ENCODE measurements around the gene COA1. TPM values are rescaled to one million over a fixed set of nuclear protein-coding genes. Genes with fewer than 3 reads are reported as not detected.
A peak's percentile ranks its signal among the peaks of the same experiment; 100 is the strongest.

Gene COA1
- polyA plus RNA-seq, 2 of the 4 experiments (the other 2 are of a cell fraction): 57.5 to 91.4 TPM

DNA sequence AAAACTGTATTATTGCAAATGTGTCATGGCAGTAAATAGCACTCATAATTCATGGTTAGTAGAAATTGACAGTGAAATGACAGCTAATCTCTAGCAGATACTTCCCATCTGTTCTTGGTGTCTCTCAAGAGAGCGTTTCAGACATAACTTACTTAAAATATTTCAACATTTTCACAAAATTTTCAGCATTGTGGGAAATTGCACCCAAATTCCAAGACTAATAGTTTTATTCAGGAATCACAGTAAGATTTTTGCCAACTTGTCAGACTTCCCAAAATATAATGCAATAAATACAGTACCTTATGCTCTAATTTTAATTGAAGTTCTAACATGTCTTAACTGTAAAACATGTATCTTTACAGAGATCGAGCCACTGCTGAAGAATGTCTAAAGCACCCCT is 105.2 kb downstream of the COA1 start:
- peaks cover 11% of the 10 kb centered on the region for H3K4me1 ChIP-seq
- WGBS (ENCODE audit: missing lambda C conversion rate): 88% methylated on average over 2 of the region's 2 CpGs
- ChIA-PET CTCF (no interaction called here), POLR2A (no interaction called here)
- H3K4me2 ChIP-seq: no peak overlapping the region
- DNase-seq (ENCODE audit: low read depth in 1 of 2, low spot score in 1 of 2): no peak
- H3K4me3 ChIP-seq: no peak overlapping the region
- no peaks in the 10 kb centered on the region for H3K9me3 ChIP-seq
- H3K27ac ChIP-seq: no peak overlapping the region
- FAIRE-seq: no peak
- ATAC-seq: no peak
- TF ChIP-seq HOXA7 (CRISPR knock-in tag; IDR thresholded peaks at IDR 0.05) (0 out of 2 replicates have a peak, but pooled peaks have one; percentile 31), POLR2A (IDR thresholded peaks at IDR 0.05; ENCODE audit: low read length) (no peak)

DNA sequence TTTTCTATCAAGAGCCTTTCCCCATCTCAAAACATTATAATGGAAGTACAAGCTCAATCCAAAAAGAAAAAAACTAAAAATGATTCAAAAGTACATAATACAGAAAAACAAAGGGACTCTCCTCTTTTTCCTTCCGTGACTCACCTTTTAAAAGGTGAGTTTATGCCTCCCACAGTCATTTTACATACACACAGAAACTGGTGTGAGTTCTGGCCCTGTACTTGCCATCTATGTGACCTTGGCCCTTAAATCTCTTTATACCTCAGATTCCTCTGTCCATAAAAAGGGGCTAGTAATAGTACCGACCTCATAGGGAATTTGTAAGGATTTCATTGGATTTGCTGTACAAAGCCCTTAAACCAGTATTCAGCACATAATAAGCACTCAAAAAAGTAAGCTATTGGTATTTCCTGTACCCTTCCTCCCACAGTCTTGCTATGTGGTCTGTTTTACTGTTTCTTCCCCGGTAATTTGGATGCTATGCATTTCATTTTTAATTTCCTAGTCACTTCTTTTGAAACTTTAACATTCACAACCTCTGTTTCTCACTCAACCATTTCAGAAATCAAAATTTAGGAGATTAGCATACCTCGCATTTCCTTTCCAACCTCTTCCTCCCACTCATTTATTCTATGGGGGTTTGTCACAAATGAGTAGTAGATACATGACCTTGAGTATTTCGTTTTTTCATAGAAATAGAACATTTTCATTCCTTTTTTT is 107.4 kb downstream of the COA1 start:
- Histone ChIP-seq H3K4me3 (no peak overlapping the region), H3K27ac (no peak overlapping the region), H3K4me2 (no peak overlapping the region), H3K9me3 (no peaks in the 10 kb centered on the region), H3K4me1 (peaks cover 17% of the 10 kb centered on the region)
- no peak for DNase-seq (ENCODE audit: low read depth in 1 of 2, low spot score in 1 of 2)
- TF ChIP-seq MYC (IDR thresholded peaks at IDR 0.05; ENCODE audit: borderline replicate concordance, low read length) (no peak), NFE2L2 (conservative IDR thresholded peaks at IDR 0.05; ENCODE audit: low read length) (no peak), NPAS2 (CRISPR knock-in tag; IDR thresholded peaks at IDR 0.05; ENCODE audit: borderline replicate concordance) (no peak), ZSCAN20 (CRISPR knock-in tag; IDR thresholded peaks at IDR 0.05) (no peak)
- TF ChIP-seq, protein P1, sequence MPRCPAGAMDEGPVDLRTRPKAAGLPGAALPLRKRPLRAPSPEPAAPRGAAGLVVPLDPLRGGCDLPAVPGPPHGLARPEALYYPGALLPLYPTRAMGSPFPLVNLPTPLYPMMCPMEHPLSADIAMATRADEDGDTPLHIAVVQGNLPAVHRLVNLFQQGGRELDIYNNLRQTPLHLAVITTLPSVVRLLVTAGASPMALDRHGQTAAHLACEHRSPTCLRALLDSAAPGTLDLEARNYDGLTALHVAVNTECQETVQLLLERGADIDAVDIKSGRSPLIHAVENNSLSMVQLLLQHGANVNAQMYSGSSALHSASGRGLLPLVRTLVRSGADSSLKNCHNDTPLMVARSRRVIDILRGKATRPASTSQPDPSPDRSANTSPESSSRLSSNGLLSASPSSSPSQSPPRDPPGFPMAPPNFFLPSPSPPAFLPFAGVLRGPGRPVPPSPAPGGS (IDR thresholded peaks at IDR 0.05): no peak
- TF ChIP-seq, protein P2, sequence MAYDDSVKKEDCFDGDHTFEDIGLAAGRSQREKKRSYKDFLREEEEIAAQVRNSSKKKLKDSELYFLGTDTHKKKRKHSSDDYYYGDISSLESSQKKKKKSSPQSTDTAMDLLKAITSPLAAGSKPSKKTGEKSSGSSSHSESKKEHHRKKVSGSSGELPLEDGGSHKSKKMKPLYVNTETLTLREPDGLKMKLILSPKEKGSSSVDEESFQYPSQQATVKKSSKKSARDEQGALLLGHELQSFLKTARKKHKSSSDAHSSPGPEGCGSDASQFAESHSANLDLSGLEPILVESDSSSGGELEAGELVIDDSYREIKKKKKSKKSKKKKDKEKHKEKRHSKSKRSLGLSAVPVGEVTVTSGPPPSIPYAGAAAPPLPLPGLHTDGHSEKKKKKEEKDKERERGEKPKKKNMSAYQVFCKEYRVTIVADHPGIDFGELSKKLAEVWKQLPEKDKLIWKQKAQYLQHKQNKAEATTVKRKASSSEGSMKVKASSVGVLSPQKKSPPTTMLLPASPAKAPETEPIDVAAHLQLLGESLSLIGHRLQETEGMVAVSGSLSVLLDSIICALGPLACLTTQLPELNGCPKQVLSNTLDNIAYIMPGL (CRISPR knock-in tag; IDR thresholded peaks at IDR 0.05; ENCODE audit: borderline replicate concordance): no peak
- 88% methylated on average over 5 of the region's 5 CpGs for WGBS (ENCODE audit: missing lambda C conversion rate)
- ATAC-seq: no peak
- ChIA-PET CTCF (interaction anchor here (0.9 to 3.7 kb wide), 5 partner anchors 10 to 78 kb away, joined by 3 to 18 read pairs (median 3); partner anchors contain the start of gene STK17A), POLR2A (no interaction called here)
- FAIRE-seq: no peak

DNA sequence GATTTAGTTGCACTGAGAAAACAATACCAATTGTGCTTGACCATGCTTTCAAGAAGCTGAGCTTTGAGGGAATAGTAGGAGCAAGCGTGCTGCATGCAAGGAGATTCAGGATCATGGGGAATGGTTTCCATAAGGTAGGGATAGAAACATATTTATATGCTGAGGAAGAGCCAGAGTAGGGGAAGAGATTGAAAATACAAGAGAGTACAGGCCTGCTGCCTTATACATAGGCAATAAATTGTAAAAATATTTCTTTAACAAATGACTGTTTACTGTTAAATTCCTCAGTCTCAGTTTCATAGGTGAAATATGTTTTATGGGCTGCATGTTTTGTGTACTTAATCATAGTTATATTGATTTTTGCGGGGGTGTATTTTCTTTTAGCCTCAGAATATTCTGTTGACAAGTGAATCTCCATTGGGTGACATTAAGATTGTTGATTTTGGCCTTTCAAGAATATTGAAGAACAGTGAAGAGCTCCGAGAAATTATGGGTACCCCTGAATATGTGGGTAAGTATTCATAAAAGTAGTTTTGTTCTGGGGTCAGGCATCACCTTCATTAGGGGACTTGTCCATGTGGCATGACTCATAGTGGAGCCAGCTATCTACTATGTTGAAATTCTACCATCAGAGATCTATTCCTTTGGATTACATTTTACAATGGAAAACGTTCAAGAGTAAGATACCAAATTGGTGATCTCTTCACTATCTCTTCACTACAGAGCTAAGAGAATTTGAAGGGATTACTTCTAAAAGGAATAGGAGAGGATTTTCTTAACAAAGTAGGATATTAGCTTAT is 109.9 kb downstream of the COA1 start:
- ChIA-PET CTCF (interaction anchor here (1.7 to 3.7 kb wide), 3 partner anchors 37 to 219 kb away, joined by 5 to 18 read pairs (median 14); partner anchors contain the start of gene STK17A), POLR2A (interaction anchor here (0.6 to 0.9 kb wide), 3 partner anchors 9 to 110 kb away, joined by 3 to 6 read pairs (median 3); partner anchors contain the start of genes COA1 and STK17A)
- no peak; a peak in 2 of 6 replicates for ATAC-seq
- Histone ChIP-seq H3K4me3 (no peak overlapping the region), H3K9me3 (no peaks in the 10 kb centered on the region), H3K4me1 (peaks cover 13% of the 10 kb centered on the region), H3K4me2 (0 out of 3 replicates have a peak overlapping the region, but pooled peaks have one; percentile 11), H3K27ac (no peak overlapping the region)
- TF ChIP-seq FOSL2 (IDR thresholded peaks at IDR 0.05): no peak
- peak; percentile 46; the same call in 1 of the 2 replicates for TF ChIP-seq FOSL2 (CRISPR knock-in tag; IDR thresholded peaks at IDR 0.05)
- TF ChIP-seq, protein P1 (IDR thresholded peaks at IDR 0.05): no peak
- FAIRE-seq: no peak
- DNase-seq (ENCODE audit: low read depth in 1 of 2, low spot score in 1 of 2): no peak
- WGBS (ENCODE audit: missing lambda C conversion rate): 56% methylated on average over 4 of the region's 4 CpGs

DNA sequence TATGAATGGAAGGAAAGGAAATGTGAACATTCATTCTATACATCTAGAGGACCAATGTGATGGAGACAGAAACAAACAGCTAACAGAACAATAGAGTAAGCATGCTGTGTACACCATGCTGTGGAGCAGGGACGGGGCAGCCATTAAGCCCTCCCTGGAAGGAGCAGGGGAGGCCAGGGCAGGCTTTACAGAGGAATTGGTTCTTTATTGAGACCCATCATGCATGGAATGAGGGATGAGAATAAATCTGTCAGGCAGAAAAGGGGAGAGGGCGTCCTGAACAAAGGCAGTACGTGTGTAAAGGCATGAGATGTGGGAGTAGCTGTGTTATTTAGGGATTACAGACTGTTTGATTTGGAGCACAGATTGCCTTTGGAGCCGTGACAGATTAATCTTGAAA is 111.2 kb downstream of the COA1 start:
- H3K9me3 ChIP-seq: no peaks in the 10 kb centered on the region
- no peak overlapping the region for H3K27ac ChIP-seq
- POLR2A ChIA-PET: no interaction called here
- ATAC-seq (peak in 1 of 2 experiments; percentile 11; a peak in 1 of 6 replicates), FAIRE-seq (no peak), DNase-seq (ENCODE audit: low read depth in 1 of 2, low spot score in 1 of 2) (no peak)
- 79% methylated on average over 4 of the region's 4 CpGs for WGBS (ENCODE audit: missing lambda C conversion rate)
- CTCF ChIA-PET: interaction anchor here (0.6 to 2.2 kb wide), 5 partner anchors 9 to 82 kb away, joined by 3 to 10 read pairs (median 3); no protein-coding TSS in a partner anchor
- peaks cover 13% of the 10 kb centered on the region for H3K4me1 ChIP-seq
- H3K4me3 ChIP-seq: no peak overlapping the region
- no peak overlapping the region for H3K4me2 ChIP-seq
- TF ChIP-seq HEYL (CRISPR knock-in tag; IDR thresholded peaks at IDR 0.05): no peak
- no peak for TF ChIP-seq ZFP36 (IDR thresholded peaks at IDR 0.05; ENCODE audit: borderline replicate concordance, partially characterized antibody)
- TF ChIP-seq RARB (CRISPR knock-in tag; IDR thresholded peaks at IDR 0.05): no peak
- no peak for TF ChIP-seq RFX5 (IDR thresholded peaks at IDR 0.05)
- TF ChIP-seq HOXB5 (CRISPR knock-in tag; IDR thresholded peaks at IDR 0.05): no peak
- no peak for TF ChIP-seq BHLHE40 (IDR thresholded peaks at IDR 0.05; ENCODE audit: low read depth, low read length)
- no peak for TF ChIP-seq EHMT2 (IDR thresholded peaks at IDR 0.05; ENCODE audit: low read depth)
- TF ChIP-seq RCOR1 (IDR thresholded peaks at IDR 0.05; ENCODE audit: low read depth, low read length): no peak
- TF ChIP-seq, protein P3, sequence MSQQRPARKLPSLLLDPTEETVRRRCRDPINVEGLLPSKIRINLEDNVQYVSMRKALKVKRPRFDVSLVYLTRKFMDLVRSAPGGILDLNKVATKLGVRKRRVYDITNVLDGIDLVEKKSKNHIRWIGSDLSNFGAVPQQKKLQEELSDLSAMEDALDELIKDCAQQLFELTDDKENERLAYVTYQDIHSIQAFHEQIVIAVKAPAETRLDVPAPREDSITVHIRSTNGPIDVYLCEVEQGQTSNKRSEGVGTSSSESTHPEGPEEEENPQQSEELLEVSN (IDR thresholded peaks at IDR 0.05; ENCODE audit: borderline replicate concordance, low read depth): no peak
- no peak for TF ChIP-seq HDAC2 (IDR thresholded peaks at IDR 0.05)
- TF ChIP-seq, protein P4, sequence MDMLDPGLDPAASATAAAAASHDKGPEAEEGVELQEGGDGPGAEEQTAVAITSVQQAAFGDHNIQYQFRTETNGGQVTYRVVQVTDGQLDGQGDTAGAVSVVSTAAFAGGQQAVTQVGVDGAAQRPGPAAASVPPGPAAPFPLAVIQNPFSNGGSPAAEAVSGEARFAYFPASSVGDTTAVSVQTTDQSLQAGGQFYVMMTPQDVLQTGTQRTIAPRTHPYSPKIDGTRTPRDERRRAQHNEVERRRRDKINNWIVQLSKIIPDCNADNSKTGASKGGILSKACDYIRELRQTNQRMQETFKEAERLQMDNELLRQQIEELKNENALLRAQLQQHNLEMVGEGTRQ (IDR thresholded peaks at IDR 0.05): no peak
- TF ChIP-seq CEBPB (IDR thresholded peaks at IDR 0.05): no peak
- TF ChIP-seq PHF8 (IDR thresholded peaks at IDR 0.05; ENCODE audit: borderline replicate concordance, low read depth): no peak

Data from A549 (cell line).